HG02943 (cell line): ENCODE data around the gene PRR20G.

Experiments
- ATAC-seq: cut with Tn5 transposase; IDR thresholded peaks from one replicate; pipeline ENCODE4 v1.9.1; 2021; ENCODE audit warnings: mild to moderate bottlenecking, low read depth, moderate library complexity; ENCODE audit not compliant: unreplicated experiment

Gene PRR20G

GRCh38 chr3:127237835-127238234 lies 50.0 kb downstream of the PRR20G start:
- ATAC-seq = no peak

- no peak for ATAC-seq
These were observed 52.1 kb downstream of the PRR20G start for GRCh38 chr3:127235706-127236105.

DNA sequence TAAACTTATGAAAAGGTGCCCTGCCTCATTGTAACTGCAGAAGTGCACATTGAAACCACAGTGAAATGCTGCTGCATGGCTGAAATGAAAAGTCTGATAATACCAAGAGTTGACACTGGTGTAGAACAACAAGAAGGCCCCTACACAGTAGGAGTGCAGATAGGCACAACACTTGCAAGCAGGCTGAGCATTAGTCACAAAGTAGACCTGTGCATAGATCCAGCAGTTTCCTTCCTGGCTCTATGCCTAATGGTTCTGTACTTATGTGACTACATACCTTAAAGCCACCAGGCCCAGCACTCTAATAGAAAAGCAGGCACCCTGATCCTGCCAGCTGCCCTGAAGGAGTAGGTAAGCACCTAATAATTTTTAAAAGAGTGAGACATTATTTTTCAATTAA lies 53.1 kb downstream of the PRR20G start:
- ATAC-seq = no peak
